Thoracic aorta (tissue), 2 donors: ENCODE measurements around the gene MYO1D. TPM values are rescaled to one million over a fixed set of nuclear protein-coding genes. Genes with fewer than 3 reads are reported as not detected.

Experiments
- ATAC-seq: fragments of 150-250 bp; one replicate; pipeline ENCODE4 v1.8.0; 2017; ENCODE audit warnings: low read depth; ENCODE audit not compliant: insufficient number of reproducible peaks, low FRiP score
- DNase-seq: peaks from one replicate; pipeline ENCODE4 v3.0.0-alpha.2; 2020; ENCODE audit warnings: low spot score
- H3K27ac ChIP-seq, 2 donors: fragments of 200-600 bp; sonication (generic); 1 replicate in 1 of 2; 2 replicates in 1 of 2; pipeline ENCODE4 v1.5.1; 2016; ENCODE audit warnings: mild to moderate bottlenecking in 2 of 2, moderate library complexity in 2 of 2
- H3K27me3 ChIP-seq: fragments of 200-600 bp; sonication (generic); replicated peaks from 2 replicates; pipeline ENCODE4 v1.6.0; 2016; ENCODE audit warnings: mild to moderate bottlenecking; ENCODE audit not compliant: insufficient read depth
- H3K36me3 ChIP-seq: fragments of 200-600 bp; sonication (generic); one replicate; pipeline ENCODE4 v1.5.1; 2016
- H3K4me1 ChIP-seq, 2 donors: fragments of 200-600 bp; sonication (generic); 1 replicate in 1 of 2; 2 replicates in 1 of 2; pipeline versions ENCODE4 v1.5.1 to v1.6.0; 2016; ENCODE audit warnings: low read depth in 2 of 2, mild to moderate bottlenecking in 1 of 2; ENCODE audit not compliant: control insufficient read depth in 1 of 2
- H3K4me3 ChIP-seq: fragments of 200-600 bp; sonication (generic); 2 replicates; pipeline ENCODE4 v1.5.1; 2016; ENCODE audit warnings: mild to moderate bottlenecking
- H3K9me3 ChIP-seq: fragments of 200-600 bp; sonication (generic); 2 replicates; pipeline ENCODE4 v1.5.1; 2016
- total RNA-seq, 2 donors: library from RNA; depleted of rRNA; stranded (reverse); fragments of >200 nt; gene quantifications; one replicate each; pipeline versions ENCODE4 v1.1.0 to v1.2.3, GENCODE V29; 2016
- TF ChIP-seq, protein P1 (sequence below): fragments of 200-600 bp; sonication (generic); IDR thresholded peaks from one replicate; pipeline ENCODE4 v1.5.1; 2019; ENCODE audit warnings: antibody characterized with exemption

MYO1D gene
- total RNA-seq, 2 donors from 2014 or later: 257 to 370 TPM

DNA sequence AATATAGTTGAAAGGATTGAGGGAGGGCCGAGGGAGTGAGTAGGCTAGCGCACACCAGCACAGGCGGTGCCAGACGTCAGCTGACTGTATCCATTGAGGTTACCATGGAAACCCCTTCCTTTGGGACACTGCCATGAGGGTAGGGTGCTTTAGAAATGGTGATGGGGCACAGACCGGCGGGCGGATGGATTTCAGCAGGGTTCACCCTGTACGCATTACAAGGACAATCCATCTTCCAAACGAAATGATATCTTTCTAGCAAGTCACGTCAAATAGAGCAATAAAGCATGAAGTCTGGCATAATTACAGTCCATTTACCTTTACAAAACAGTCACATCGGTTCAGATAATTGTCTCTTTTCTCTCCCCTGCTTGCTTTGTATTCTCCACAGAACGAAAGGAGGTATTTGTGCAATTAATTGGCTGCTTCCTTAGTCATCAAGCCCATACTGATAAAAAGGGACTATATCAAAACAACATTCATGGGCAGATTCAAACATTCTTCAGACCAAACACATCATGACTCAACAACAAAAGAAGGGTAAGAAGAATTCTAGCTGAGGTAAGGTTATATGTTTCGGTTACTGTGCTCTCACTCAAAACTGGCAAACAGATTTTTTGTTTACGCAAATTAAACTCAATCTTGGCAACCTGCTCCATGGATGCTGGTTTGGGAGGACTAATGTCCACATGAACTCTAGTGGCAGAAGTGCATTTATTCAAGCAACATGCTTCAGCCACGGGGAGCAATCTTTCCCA is 249.5 kb downstream of the MYO1D start:
- Histone ChIP-seq H3K27me3 (no peaks in the 10 kb centered on the region), H3K4me3 (no peak overlapping the region), H3K4me1 (peaks cover 4 to 15% of the 10 kb centered on the region in 2 donors), H3K27ac (no peak overlapping the region), H3K9me3 (no peaks in the 10 kb centered on the region), H3K36me3 (no peaks in the 10 kb centered on the region)
- TF ChIP-seq, protein P1, sequence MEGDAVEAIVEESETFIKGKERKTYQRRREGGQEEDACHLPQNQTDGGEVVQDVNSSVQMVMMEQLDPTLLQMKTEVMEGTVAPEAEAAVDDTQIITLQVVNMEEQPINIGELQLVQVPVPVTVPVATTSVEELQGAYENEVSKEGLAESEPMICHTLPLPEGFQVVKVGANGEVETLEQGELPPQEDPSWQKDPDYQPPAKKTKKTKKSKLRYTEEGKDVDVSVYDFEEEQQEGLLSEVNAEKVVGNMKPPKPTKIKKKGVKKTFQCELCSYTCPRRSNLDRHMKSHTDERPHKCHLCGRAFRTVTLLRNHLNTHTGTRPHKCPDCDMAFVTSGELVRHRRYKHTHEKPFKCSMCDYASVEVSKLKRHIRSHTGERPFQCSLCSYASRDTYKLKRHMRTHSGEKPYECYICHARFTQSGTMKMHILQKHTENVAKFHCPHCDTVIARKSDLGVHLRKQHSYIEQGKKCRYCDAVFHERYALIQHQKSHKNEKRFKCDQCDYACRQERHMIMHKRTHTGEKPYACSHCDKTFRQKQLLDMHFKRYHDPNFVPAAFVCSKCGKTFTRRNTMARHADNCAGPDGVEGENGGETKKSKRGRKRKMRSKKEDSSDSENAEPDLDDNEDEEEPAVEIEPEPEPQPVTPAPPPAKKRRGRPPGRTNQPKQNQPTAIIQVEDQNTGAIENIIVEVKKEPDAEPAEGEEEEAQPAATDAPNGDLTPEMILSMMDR: no peak
- ATAC-seq: no peak
- no peak for DNase-seq

DNA sequence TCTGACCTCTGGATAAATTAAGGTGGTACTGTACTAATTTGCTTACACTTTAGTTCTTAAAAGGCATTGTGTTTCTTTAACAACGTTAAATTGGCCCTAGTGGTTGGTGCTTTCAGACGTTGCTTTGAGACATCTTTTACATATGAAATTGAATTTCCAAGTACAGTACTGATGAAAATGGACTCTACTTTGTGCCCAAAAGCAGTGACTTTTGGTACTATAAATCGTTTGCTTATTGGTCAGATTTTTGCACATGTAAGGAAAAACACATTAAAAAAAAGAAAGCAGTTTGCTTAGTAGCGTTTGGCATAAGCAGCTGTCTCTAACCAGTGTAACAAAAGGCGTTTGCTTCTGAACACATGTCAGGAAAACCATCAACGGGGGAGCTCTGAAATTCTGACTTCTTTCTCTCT is 250.5 kb downstream of the MYO1D start:
- Histone ChIP-seq H3K27ac (no peak overlapping the region), H3K36me3 (no peaks in the 10 kb centered on the region), H3K27me3 (no peaks in the 10 kb centered on the region), H3K4me1 (peaks cover 4 to 15% of the 10 kb centered on the region in 2 donors), H3K4me3 (no peak overlapping the region), H3K9me3 (no peaks in the 10 kb centered on the region)
- TF ChIP-seq, protein P1: no peak
- DNase-seq (no peak), ATAC-seq (no peak)

DNA sequence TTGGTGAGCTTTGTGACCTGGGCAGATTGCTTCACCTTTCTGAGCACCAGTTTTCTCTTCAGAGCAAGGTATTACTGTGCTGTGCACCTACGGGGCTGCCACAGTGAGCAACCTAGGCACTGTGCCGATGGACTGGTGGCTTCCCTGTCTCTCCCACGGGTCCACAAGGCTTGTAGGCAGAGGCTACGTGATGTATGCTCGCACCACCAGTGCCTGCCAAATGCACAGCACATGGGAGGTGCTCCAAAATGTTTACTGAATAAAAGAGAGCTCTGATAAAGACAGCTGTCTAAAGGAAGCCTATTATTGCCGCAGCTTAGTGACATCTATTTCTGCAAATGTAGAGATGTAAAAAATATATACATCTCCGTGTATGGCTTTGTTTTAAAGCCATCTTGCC is 251.0 kb downstream of the MYO1D start:
- no peak overlapping the region for H3K4me3 ChIP-seq
- H3K4me1 ChIP-seq: peaks cover 4 to 15% of the 10 kb centered on the region in 2 donors
- no peaks in the 10 kb centered on the region for H3K36me3 ChIP-seq
- H3K27me3 ChIP-seq: no peaks in the 10 kb centered on the region
- H3K27ac ChIP-seq: no peak overlapping the region
- ATAC-seq (no peak), DNase-seq (no peak)
- TF ChIP-seq, protein P1: no peak
- H3K9me3 ChIP-seq: no peaks in the 10 kb centered on the region

DNA sequence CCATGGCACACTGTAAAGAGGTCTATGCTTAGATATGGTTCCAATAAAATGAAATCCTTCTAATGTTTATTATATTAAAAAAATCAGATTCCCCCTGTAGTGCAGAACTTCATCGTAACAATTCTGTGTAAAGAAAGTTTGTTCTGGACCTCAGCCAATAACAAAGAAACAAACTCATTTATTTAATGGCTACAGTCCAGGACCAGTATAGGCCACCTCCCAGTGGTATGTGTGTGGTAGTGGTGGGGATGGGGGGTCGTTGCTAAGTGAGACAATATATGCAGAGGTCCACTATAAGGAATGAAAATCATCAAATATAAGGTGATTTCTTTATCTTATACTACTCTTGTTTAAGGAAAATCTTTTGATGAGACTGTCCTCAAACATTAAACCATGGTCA is 253.7 kb downstream of the MYO1D start:
- DNase-seq (no peak), ATAC-seq (no peak)
- Histone ChIP-seq H3K4me3 (no peak overlapping the region), H3K9me3 (no peaks in the 10 kb centered on the region), H3K4me1 (peaks cover 0 to 7% of the 10 kb centered on the region in 2 donors), H3K27me3 (no peaks in the 10 kb centered on the region), H3K36me3 (no peaks in the 10 kb centered on the region), H3K27ac (no peak overlapping the region)
- TF ChIP-seq, protein P1: no peak

DNA sequence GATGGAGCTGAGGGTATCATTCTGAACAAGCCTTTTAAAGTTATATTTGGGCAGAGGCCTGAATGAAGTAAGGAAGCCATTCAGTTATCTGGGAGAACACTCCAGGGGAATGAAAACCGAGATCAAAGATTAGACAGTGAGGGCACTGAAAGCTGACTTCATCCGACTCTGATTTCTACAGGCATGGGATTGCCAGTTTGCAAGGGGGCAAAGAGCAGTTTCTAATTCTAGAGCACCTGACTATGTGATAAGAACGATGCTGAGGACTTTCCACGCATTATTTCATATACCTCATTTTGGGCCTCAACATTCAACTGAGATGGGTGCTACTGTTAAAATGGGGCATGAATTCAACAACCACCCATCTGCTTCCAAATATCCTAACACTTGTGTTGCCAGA is 254.4 kb downstream of the MYO1D start:
- TF ChIP-seq, protein P1: no peak
- ATAC-seq: no peak
- Histone ChIP-seq H3K4me3 (no peak overlapping the region), H3K9me3 (no peaks in the 10 kb centered on the region), H3K27ac (no peak overlapping the region), H3K36me3 (no peaks in the 10 kb centered on the region), H3K27me3 (no peaks in the 10 kb centered on the region), H3K4me1 (no peaks in the 10 kb centered on the region)
- no peak for DNase-seq
